HepG2 (cell line): ENCODE data around the gene SGSH. TPM values are rescaled to one million over a fixed set of nuclear protein-coding genes. Genes with fewer than 3 reads are reported as not detected.

Source experiments
- CBX1 ChIP-seq: IDR thresholded peaks from one replicate; pipeline ENCODE4 v1.6.1; 2016; ENCODE audit warnings: antibody characterized with exemption, low read depth
- CCDC6 ChIP-seq: sonication (generic); formaldehyde crosslinking; IDR thresholded peaks from 2 replicates; pipeline ENCODE4 v1.8.1; 2022; ENCODE audit warnings: mild to moderate bottlenecking, missing genetic modification reagents, moderate library complexity
- ELF3 ChIP-seq: IDR thresholded peaks from 2 replicates; pipeline ENCODE4 v1.6.1; 2016; ENCODE audit warnings: missing genetic modification reagents, missing compliant biosample characterization
- FLYWCH1 ChIP-seq: sonication (generic); formaldehyde crosslinking; IDR thresholded peaks from 2 replicates; pipeline ENCODE4 v1.8.1; 2023; ENCODE audit warnings: mild to moderate bottlenecking, missing genetic modification reagents
- FOSL1 ChIP-seq: sonication (generic); formaldehyde crosslinking; IDR thresholded peaks from 2 replicates; pipeline ENCODE4 v1.9.0; 2021; ENCODE audit warnings: missing genetic modification reagents, borderline replicate concordance
- FOSL2 ChIP-seq: sonication (generic); formaldehyde crosslinking; IDR thresholded peaks from 2 replicates; pipeline ENCODE4 v1.4.0; 2020; ENCODE audit warnings: missing genetic modification reagents
- IRF2 ChIP-seq: IDR thresholded peaks from 2 replicates; pipeline ENCODE4 v1.6.1; 2018; ENCODE audit warnings: missing genetic modification reagents, missing compliant biosample characterization
- MIXL1 ChIP-seq: IDR thresholded peaks from 2 replicates; pipeline ENCODE4 v1.6.1; 2016
- PAX8 ChIP-seq: sonication (generic); formaldehyde crosslinking; IDR thresholded peaks from 2 replicates; pipeline ENCODE4 v1.8.0; 2022; ENCODE audit warnings: mild to moderate bottlenecking, missing genetic modification reagents, borderline replicate concordance
- PBX2 ChIP-seq: IDR thresholded peaks from 2 replicates; pipeline ENCODE4 v1.6.1; 2016; ENCODE audit warnings: control low read depth
- PHF8 ChIP-seq: sonication (generic); formaldehyde crosslinking; IDR thresholded peaks from 2 replicates; pipeline ENCODE4 v1.5.0; 2020; ENCODE audit warnings: missing genetic modification reagents
- RARG ChIP-seq: sonication (generic); formaldehyde crosslinking; IDR thresholded peaks from 2 replicates; pipeline ENCODE4 v1.4.0; 2020; ENCODE audit warnings: low read depth, mild to moderate bottlenecking, missing genetic modification reagents
- SATB2 ChIP-seq: sonication (generic); formaldehyde crosslinking; IDR thresholded peaks from 2 replicates; pipeline ENCODE4 v1.5.0; 2020; ENCODE audit warnings: missing genetic modification reagents
- SNAPC2 ChIP-seq: sonication (generic); formaldehyde crosslinking; IDR thresholded peaks from 2 replicates; pipeline ENCODE4 v1.8.1; 2022; ENCODE audit warnings: mild to moderate bottlenecking, missing genetic modification reagents
- UBTF ChIP-seq: sonication (generic); formaldehyde crosslinking; IDR thresholded peaks from 2 replicates; pipeline ENCODE4 v1.4.0; 2020; ENCODE audit warnings: mild to moderate bottlenecking, missing genetic modification reagents
- ZFP1 ChIP-seq: IDR thresholded peaks from 2 replicates; pipeline ENCODE4 v1.6.1; 2016
- ZNF263 ChIP-seq: sonication (generic); formaldehyde crosslinking; IDR thresholded peaks from 2 replicates; pipeline ENCODE4 v1.4.0; 2020; ENCODE audit warnings: missing genetic modification reagents
- ZNF598 ChIP-seq: sonication (generic); formaldehyde crosslinking; IDR thresholded peaks from 2 replicates; pipeline ENCODE4 v1.5.1; 2020; ENCODE audit warnings: mild to moderate bottlenecking, missing genetic modification reagents, borderline replicate concordance
- ZNF607 ChIP-seq: sonication (generic); formaldehyde crosslinking; IDR thresholded peaks from 2 replicates; pipeline ENCODE4 v1.5.1; 2020; ENCODE audit warnings: missing genetic modification reagents, mild to moderate bottlenecking, borderline replicate concordance
- ZNF790 ChIP-seq: sonication (generic); formaldehyde crosslinking; IDR thresholded peaks from 2 replicates; pipeline ENCODE4 v1.8.0; 2022; ENCODE audit warnings: missing genetic modification reagents, mild to moderate bottlenecking, borderline replicate concordance
- ZNF792 ChIP-seq: IDR thresholded peaks from 2 replicates; pipeline ENCODE4 v1.6.1; 2016
- ZSCAN12 ChIP-seq: sonication (generic); formaldehyde crosslinking; IDR thresholded peaks from 2 replicates; pipeline ENCODE4 v1.9.0; 2021; ENCODE audit warnings: mild to moderate bottlenecking, missing genetic modification reagents
- polyA plus RNA-seq, 8 experiments: library from polyadenylated mRNA; depleted of rRNA in 3 of 8; stranded (reverse) in 7 of 8; unstranded in 1 of 8; fragments of >200 nt; fragmentation: Illumina TruSeq in 4 of 8; extraction: Trizol in 4 of 8; gene quantifications; 2 replicates each; pipeline versions ENCODE4 v1.2.1 to v1.2.3, GENCODE V29; 2011 to 2016; ENCODE audit warnings: low read depth in 4 of 8, missing spikeins in 1 of 8, mixed read lengths in 1 of 8; ENCODE audit not compliant: insufficient read depth in 1 of 8
- total RNA-seq, 5 experiments: library from RNA; depleted of rRNA; stranded (reverse); fragments of >200 nt; fragmentation: Illumina TruSeq; extraction: Trizol; gene quantifications; 2 replicates each; pipeline ENCODE4 v1.2.3, GENCODE V29; 2016; ENCODE audit warnings: low read depth in 1 of 5
- TF ChIP-seq, protein P1 (sequence below): sonication (generic); formaldehyde crosslinking; conservative IDR thresholded peaks from 2 replicates; pipeline ENCODE4 v1.8.0; 2022; ENCODE audit warnings: missing genetic modification reagents
- TF ChIP-seq, protein P2 (sequence below): fragments of 450-650 bp; IDR thresholded peaks from 2 replicates; pipeline ENCODE4 v1.6.1; 2017; ENCODE audit warnings: mild to moderate bottlenecking

Gene SGSH
- total and polyA plus RNA-seq, 2 of the 13 experiments (the other 11 are each of a cell fraction or from before 2014, with no cell fraction given) = 12.2 to 17.6 TPM

DNA sequence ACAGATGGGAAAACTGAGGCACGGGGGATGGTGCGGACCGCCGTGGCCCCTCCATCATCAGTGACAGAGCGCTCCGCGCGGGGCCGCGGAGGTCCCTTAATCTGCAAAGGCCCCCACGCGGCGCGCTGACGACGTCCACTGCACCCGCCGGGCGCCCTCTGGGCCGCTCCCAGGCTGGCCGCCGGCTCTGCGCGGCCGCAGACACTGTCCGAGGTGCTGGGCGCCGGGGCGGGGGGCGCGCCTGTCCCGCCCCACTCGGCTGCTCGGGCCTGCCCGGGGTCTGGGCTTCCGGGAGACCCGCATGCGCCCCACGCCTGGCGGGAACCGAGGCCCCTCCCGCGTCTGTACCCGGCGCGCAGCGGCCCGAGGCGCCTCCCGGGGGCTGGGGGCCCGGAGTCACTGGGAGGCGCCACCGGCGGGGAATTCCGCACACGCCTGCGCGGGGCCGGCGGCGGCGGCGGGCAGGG lies 40.0 kb upstream of the SGSH start (continued):
- TF ChIP-seq RARG (CRISPR knock-in tag) = no peak
- TF ChIP-seq, protein P1, sequence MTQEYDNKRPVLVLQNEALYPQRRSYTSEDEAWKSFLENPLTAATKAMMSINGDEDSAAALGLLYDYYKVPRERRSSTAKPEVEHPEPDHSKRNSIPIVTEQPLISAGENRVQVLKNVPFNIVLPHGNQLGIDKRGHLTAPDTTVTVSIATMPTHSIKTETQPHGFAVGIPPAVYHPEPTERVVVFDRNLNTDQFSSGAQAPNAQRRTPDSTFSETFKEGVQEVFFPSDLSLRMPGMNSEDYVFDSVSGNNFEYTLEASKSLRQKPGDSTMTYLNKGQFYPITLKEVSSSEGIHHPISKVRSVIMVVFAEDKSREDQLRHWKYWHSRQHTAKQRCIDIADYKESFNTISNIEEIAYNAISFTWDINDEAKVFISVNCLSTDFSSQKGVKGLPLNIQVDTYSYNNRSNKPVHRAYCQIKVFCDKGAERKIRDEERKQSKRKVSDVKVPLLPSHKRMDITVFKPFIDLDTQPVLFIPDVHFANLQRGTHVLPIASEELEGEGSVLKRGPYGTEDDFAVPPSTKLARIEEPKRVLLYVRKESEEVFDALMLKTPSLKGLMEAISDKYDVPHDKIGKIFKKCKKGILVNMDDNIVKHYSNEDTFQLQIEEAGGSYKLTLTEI = no peak
- 0 out of 2 replicates have a peak, but pooled peaks have one; percentile 20 for TF ChIP-seq ELF3 (CRISPR knock-in tag)
- TF ChIP-seq ZSCAN12 (CRISPR knock-in tag) = 0 out of 2 replicates have a peak, but pooled peaks have one; percentile 80
- no peak for TF ChIP-seq ZFP1 (CRISPR knock-in tag)
- no peak for TF ChIP-seq CBX1
- no peak for TF ChIP-seq SATB2 (CRISPR knock-in tag)
- peak; percentile 44; the same call in 1 of the 2 replicates for TF ChIP-seq ZNF792 (CRISPR knock-in tag)
- TF ChIP-seq ZNF790 (CRISPR knock-in tag) = peak; percentile 27; the same call in 1 of the 2 replicates
- no peak for TF ChIP-seq IRF2 (CRISPR knock-in tag)
- no peak for TF ChIP-seq ZNF598 (CRISPR knock-in tag)
- TF ChIP-seq FOSL1 = 0 out of 2 replicates have a peak, but pooled peaks have one; percentile 43
- peak; percentile 49; the same call in 1 of the 2 replicates for TF ChIP-seq UBTF (CRISPR knock-in tag)
- TF ChIP-seq, protein P2, sequence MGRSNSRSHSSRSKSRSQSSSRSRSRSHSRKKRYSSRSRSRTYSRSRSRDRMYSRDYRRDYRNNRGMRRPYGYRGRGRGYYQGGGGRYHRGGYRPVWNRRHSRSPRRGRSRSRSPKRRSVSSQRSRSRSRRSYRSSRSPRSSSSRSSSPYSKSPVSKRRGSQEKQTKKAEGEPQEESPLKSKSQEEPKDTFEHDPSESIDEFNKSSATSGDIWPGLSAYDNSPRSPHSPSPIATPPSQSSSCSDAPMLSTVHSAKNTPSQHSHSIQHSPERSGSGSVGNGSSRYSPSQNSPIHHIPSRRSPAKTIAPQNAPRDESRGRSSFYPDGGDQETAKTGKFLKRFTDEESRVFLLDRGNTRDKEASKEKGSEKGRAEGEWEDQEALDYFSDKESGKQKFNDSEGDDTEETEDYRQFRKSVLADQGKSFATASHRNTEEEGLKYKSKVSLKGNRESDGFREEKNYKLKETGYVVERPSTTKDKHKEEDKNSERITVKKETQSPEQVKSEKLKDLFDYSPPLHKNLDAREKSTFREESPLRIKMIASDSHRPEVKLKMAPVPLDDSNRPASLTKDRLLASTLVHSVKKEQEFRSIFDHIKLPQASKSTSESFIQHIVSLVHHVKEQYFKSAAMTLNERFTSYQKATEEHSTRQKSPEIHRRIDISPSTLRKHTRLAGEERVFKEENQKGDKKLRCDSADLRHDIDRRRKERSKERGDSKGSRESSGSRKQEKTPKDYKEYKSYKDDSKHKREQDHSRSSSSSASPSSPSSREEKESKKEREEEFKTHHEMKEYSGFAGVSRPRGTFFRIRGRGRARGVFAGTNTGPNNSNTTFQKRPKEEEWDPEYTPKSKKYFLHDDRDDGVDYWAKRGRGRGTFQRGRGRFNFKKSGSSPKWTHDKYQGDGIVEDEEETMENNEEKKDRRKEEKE = no peak
- no peak for TF ChIP-seq ZNF263 (CRISPR knock-in tag)
- TF ChIP-seq PAX8 (CRISPR knock-in tag) = 0 out of 2 replicates have a peak, but pooled peaks have one; percentile 34
- peak; percentile 69 for TF ChIP-seq ZNF607 (CRISPR knock-in tag)
- no peak for TF ChIP-seq FOSL2 (CRISPR knock-in tag)
- no peak for TF ChIP-seq PBX2 (CRISPR knock-in tag)
- no peak for TF ChIP-seq FLYWCH1 (CRISPR knock-in tag)
- TF ChIP-seq MIXL1 = no peak
- no peak; the same call in 1 of the 2 replicates for TF ChIP-seq CCDC6 (CRISPR knock-in tag)
- peak; percentile 43 for TF ChIP-seq PHF8
- TF ChIP-seq SNAPC2 = no peak
